Stimulated activated CD4-positive, alpha-beta T cell treated with anti-CD3 and anti-CD28 coated beads, Interleukin-15, amount 100 ng/mL, for 48 hours (primary cell): ENCODE results near the gene IDH3B.
A peak's percentile ranks its signal among the peaks of the same experiment; 100 is the strongest.
"Not testable (repeated sequence)": the region's sequence is repeated elsewhere in the genome, so short reads cannot be mapped to it uniquely, and the experiment has no call there.

Experiments used
- DNase-seq, 2 donors: peaks; one replicate each; pipeline ENCODE4 v3.0.0-alpha.2; 2020; ENCODE audit warnings: low read depth in 2 of 2

The IDH3B gene

GRCh38 chr20:2663887-2664719, at the start of gene IDH3B:
TSS of gene IDH3B (minus strand) at chr20:2664216. CDS start at chr20:2664188, 28 bp downstream.
- peak; percentile 87 to 89 for DNase-seq

DNA sequence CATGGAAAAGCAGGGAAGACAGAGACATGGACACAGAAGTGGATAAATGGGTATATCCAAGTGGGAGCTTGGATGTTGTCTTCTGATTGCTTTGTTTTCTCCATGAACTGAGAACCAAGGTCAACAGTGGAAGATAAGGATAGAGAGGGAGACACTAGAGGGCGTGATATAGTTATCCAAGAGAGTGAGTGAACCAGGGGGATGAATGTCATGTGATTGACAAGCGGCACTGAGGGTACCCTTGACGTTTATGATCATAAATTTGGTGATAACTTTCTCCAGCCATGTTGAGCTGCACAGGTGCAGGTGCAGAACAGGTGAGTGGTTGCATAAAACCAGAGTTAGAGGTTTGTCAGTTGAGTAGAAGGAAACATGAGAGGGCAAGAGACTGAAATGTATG, 49.3 kb upstream of the IDH3B start:
- DNase-seq, result no peak

GRCh38 chr20:2709205-2709981, 45.4 kb upstream of the IDH3B start:
- no peak for DNase-seq

- no peak for DNase-seq
These were observed 44.6 kb upstream of the IDH3B start for GRCh38 chr20:2708665-2709064.

DNA sequence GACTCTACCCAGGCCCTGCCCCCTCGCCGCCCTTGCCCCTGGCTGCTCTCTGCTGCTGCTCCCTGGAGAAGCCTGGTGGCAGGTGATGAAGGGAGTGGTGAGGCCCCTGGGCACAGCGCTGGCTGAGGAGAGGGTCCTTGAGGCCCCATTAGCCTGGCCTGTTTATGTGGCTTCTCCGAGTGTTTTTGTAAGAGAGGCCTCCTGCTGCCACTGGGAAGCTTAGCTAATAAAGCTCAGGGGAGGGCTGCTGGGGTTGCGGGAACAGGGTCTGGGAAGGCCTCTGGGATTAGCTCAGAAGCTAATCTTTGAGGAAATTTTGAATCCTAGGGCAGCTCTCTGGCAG, 44.0 kb upstream of the IDH3B start:
- DNase-seq, result no peak

GRCh38 chr20:2707353-2708072, 43.5 kb upstream of the IDH3B start:
- no peak for DNase-seq

DNA sequence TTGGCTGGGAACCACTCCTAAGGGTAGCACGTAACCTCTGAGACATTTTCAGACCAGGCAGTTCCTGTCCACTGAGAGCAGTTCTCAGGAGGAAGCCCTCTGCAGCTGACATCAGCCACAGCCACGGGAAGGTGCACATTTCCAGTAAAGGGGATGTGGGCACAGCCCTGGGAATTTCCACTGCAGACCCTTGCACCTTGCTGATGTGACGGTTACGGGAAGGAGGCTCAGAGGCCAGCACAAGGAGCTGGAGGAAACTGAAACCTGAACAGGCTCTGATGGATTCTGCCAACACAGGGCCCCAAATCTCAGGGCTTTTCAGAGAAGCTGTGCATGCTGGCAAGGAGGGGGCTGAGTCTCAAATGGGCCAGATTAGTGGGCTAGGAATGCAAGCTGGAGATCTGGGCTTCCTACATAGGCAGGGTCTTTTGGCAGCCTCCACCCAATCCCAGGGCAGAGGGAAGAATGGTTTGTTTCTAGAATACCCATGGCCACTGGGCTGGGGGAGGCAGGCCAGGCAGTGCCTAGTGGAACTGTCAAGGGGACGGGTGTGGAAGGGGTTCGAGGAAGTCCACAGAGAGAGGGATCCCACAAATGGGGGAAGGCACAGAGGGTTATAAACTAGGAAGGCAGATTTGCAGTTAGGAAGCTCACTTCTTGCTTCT, 42.8 kb upstream of the IDH3B start:
- no peak for DNase-seq

- no peak for DNase-seq
These were observed 42.1 kb upstream of the IDH3B start for GRCh38 chr20:2705931-2706645.

DNA sequence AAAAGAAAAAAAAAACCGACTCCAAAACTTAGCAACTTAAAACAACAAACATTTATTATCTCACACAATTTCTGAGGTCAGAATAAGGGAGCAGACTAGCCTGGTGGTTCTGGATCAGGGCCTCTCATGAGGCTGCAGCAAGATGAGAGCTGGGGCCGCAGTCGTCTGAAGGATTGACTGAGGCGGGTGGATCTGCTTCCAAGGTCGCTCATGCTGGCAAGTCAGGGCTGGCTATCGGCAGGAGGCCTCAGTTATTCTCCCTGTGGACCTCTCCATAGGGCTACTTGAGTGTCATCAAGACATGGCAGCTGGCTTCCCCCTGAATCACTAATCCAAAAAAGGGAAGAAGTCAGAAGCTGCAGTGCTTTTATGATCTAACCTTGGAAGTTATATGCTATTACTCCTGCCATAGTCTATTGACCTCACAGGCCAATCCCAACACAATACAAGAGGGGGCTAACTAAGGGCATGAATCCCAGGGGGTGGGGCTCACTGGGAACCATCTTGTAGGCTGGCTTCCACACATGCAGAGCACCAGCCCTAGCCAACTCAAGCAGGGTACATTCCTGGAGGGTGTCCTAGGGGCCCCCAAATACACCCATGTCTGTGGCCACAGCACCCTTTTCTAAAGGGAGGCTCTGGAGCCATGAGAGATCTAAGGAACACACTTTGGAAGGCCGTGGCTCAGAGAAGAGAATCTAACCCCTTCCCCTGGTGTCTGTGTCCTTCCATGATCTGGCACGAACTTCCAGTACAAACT, 39.9 kb upstream of the IDH3B start:
- DNase-seq, result no peak

GRCh38 chr20:2701671-2702081, 37.7 kb upstream of the IDH3B start:
- DNase-seq, result no peak

DNA sequence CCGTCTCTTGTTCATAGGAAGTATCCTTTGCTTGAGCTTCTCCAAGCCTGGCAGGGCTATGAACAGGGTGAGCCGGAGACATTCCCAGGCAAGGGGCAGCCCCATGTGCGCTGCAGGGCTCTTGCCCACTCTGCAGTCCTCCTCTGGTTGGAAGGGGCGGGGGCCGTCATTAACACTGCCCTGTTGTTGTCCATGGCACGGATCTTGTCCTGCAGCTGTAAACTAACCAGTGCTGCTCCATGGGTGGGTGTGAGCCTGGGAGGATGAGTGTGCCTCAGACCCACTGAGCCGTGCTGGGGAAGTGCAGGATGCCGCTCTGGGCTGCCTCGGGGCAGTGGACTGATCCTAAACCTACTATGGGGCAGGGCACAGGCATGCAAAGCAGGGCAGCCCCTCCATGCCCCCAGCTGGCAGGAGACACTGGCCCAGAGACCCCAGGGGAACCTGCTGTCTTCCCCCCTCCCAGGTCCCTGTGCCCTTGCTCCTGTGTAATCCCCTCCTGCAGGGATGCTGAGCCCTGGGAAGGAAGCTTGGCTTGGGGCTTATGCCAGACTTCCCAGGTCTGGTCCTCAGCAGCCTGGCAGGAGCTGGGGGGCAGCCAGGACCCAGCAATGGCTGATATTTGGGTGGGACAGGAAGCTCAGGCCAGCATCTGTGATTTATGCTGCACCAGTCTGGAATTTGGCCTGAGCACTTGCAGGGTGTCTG, 37.1 kb upstream of the IDH3B start:
- no peak for DNase-seq

DNA sequence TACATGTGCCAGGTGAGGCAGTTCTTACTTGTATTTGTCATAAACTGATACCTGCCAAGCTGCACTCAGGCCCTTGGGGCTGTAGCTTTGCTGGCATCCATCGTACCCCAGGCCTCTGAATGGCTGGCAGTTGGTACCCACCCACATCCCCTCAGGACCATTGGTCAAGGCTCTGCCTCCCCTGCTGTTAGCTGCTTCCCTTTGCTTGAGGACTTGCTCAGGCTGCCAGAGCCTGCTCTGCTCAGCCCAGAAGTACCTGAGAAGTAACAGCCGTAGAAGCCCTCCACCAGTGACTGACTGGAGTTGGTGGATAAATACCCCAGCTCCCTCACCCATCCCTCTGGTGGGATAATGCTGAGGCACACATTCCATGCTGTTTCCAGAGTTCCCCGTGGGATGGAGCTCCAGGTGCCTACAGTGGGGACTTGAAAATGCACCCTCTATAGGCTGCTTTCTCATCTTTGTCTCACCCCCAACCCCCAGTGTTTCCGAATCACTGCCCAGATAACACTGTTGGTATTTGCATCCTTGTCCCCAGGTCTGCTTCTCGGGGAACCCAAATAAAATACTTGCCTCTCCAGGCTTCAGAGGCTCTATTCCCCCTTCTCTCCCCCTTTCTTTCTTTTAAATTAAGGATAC, 35.9 kb upstream of the IDH3B start:
- DNase-seq, result no peak

DNA sequence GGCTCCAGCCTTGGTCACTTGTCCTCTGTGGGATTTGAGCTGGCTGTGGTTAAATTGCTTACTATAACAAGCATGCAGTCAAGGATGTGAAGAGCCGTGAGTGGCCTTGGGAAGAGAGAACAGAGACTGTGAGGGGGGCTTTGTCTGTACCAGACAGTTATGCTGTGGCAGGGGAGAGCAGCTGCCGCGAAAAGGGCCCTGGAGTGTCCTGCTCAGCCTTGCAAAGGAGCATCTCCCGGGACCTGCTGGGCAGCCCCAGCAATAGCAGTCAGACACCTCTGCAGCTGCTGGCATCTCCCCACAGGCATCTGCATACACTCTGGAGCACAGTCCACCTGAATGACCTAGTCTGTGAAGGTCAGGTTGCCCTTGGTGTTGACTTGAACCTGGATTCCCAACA, 34.9 kb upstream of the IDH3B start:
- no peak for DNase-seq

DNA sequence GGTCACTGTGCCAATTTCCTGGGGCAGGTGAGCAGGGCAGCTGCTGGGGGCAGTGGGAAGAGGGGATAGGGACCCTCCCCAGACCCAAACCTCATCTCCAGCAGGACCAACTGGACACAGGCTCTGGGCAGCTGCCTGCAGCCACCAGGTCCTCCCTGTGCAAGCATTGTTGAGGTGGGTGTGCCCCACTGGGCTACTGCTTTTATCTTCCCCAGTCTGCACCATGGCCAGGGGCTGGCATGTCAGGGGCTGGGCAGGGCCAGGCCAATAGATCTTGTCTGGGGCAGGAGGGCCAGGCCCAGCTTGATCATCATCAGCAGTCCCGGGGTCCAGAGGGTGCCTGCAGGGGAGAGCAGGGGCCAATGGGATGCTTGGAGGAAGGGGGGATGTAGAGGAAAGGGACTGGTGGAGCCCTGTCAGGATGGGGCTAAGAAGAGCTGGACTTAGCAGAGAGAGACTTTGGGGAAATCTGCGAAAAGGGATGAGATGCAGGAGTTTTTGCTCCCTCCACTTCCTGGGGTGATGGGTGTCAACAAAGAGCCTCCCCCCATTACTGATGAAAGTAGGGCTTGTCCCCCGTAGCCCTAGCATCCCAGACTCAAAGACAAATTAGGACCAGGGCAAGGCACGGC, 34.3 kb upstream of the IDH3B start:
- DNase-seq, result no peak

DNA sequence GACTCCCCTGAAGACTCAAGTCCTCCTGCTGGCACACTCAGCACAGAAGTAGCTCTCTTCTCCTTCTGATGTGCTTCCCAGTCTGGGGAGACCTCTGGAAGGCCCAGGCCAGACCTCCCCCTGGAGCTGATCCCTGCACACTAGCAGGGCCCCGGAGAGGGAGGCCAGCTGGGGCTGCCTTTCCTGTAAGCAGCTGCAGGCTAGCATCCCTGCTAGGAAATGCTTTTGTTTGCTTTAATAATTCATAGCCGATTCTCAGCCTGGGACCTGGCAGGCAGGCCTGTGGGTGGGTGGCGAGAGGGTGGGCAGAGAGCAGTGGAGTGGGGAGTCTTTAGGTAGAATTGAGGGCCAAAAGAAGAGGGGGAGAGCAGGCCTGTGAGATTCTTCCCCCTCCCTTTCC, 33.8 kb upstream of the IDH3B start:
- no peak for DNase-seq

- DNase-seq, result no peak
These were observed 32.6 kb upstream of the IDH3B start for GRCh38 chr20:2696646-2697045.

GRCh38 chr20:2695984-2696525, 32.0 kb upstream of the IDH3B start:
- not testable (repeated sequence) for DNase-seq

DNA sequence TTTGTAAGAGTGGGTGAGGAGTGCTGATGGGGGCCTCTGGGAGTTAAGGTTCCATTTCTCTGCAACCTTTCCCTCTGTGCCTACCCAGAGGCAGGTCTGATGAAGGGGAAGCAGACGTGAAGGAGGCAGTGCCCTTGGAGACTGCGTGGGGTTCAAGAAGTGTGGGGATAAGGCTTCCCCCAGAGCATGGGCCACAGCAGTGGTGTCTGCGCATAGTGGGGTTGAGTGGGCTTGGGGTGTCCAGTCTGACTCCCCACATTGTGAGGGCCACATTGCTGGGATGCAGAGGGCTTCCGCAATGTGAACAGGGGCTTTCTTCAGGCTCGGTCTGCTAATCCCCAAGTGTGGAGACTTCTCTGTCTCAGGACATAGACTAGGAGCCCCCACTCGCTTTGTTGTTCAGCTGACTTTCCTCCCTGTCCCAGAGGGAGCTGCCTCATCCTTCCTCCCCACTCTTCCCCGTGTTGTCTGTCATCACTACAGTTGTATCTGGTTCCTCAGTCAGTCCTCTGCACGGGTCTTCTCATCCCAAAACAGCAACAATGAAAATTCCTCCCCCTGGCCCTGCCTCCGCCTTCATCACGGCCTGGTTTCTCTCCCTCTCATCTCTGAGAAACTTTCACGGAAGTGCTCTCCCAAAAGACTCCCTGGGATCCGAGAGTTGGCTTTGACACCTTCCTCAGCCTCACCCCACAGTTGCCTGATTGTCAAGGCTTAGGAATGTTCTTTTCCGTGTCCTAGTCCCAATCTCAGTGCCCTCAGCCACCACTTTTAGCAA, 31.4 kb upstream of the IDH3B start:
- DNase-seq, result no peak
